Stimulated activated CD4-positive, alpha-beta T cell treated with anti-CD3 and anti-CD28 coated beads, Interleukin-12 subunit alpha, Interleukin-12 subunit beta, amount 100 ng/mL, for 24 hours (primary cell): ENCODE data around the gene PLCB1.
"Not testable (repeated sequence)": the region's sequence is repeated elsewhere in the genome, so short reads cannot be mapped to it uniquely, and the experiment has no call there.

ENCODE experiments used
- DNase-seq, 2 experiments: peaks; one replicate each; pipeline ENCODE4 v3.0.0-alpha.2; 2020; ENCODE audit warnings: low read depth in 2 of 2

PLCB1 gene

GRCh38 chr20:8156235-8157079, 24.4 kb downstream of the PLCB1 start:
- DNase-seq = no peak

GRCh38 chr20:8159217-8159616, 27.2 kb downstream of the PLCB1 start:
- not testable (repeated sequence) for DNase-seq

- DNase-seq = no peak
Measured at GRCh38 chr20:8161264-8162071, 29.4 kb downstream of the PLCB1 start.

GRCh38 chr20:8162610-8163009, 30.5 kb downstream of the PLCB1 start:
- no peak for DNase-seq

GRCh38 chr20:8163543-8163942, 31.5 kb downstream of the PLCB1 start:
- no peak for DNase-seq

- DNase-seq = no peak
Measured at GRCh38 chr20:8166730-8167129, 34.7 kb downstream of the PLCB1 start.

GRCh38 chr20:8168785-8169288, 36.8 kb downstream of the PLCB1 start:
- DNase-seq = no peak

- no peak for DNase-seq
Measured at GRCh38 chr20:8170921-8171320, 38.9 kb downstream of the PLCB1 start.

GRCh38 chr20:8172191-8172590, 40.1 kb downstream of the PLCB1 start:
- DNase-seq = no peak

GRCh38 chr20:8175741-8176675, 43.9 kb downstream of the PLCB1 start:
- DNase-seq = no peak

- no peak for DNase-seq
Measured at GRCh38 chr20:8183526-8183925, 51.5 kb downstream of the PLCB1 start.

GRCh38 chr20:8187740-8188139, 55.7 kb downstream of the PLCB1 start:
- DNase-seq = no peak

- DNase-seq = no peak
Measured at GRCh38 chr20:8190043-8190880, 58.2 kb downstream of the PLCB1 start.

- DNase-seq = no peak
Measured at GRCh38 chr20:8194721-8195120, 62.7 kb downstream of the PLCB1 start.

- DNase-seq = no peak
Measured at GRCh38 chr20:8196096-8196495, 64.0 kb downstream of the PLCB1 start.

- no peak for DNase-seq
Measured at GRCh38 chr20:8200220-8200619, 68.2 kb downstream of the PLCB1 start.

- no peak for DNase-seq
Measured at GRCh38 chr20:8203366-8203765, 71.3 kb downstream of the PLCB1 start.

GRCh38 chr20:8205996-8206395, 73.9 kb downstream of the PLCB1 start:
- DNase-seq = no peak

GRCh38 chr20:8208226-8208625, 76.2 kb downstream of the PLCB1 start:
- DNase-seq = no peak

GRCh38 chr20:8209061-8209460, 77.0 kb downstream of the PLCB1 start:
- DNase-seq = no peak

- DNase-seq = no peak
Measured at GRCh38 chr20:8210749-8211148, 78.7 kb downstream of the PLCB1 start.
